ENCODE data around the gene NRG3.

The NRG3 gene

GRCh38 chr10:82477776-82478175 lies 602.8 kb downstream of the NRG3 start:
- TF ChIP-seq, protein P1, sequence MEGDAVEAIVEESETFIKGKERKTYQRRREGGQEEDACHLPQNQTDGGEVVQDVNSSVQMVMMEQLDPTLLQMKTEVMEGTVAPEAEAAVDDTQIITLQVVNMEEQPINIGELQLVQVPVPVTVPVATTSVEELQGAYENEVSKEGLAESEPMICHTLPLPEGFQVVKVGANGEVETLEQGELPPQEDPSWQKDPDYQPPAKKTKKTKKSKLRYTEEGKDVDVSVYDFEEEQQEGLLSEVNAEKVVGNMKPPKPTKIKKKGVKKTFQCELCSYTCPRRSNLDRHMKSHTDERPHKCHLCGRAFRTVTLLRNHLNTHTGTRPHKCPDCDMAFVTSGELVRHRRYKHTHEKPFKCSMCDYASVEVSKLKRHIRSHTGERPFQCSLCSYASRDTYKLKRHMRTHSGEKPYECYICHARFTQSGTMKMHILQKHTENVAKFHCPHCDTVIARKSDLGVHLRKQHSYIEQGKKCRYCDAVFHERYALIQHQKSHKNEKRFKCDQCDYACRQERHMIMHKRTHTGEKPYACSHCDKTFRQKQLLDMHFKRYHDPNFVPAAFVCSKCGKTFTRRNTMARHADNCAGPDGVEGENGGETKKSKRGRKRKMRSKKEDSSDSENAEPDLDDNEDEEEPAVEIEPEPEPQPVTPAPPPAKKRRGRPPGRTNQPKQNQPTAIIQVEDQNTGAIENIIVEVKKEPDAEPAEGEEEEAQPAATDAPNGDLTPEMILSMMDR (IDR thresholded peaks at IDR 0.05; ENCODE audit: low read depth, low read length), result no peak
- no peak for DNase-seq (ENCODE audit: low read depth, low spot score)
- in situ Hi-C loops (cut with HindIII; ENCODE audit: low sequenced_read_pairs), result no loop called here
- H3K4me3 ChIP-seq (ENCODE audit: low read depth, low read length), result no peak overlapping the region

- TF ChIP-seq, protein P1 (IDR thresholded peaks at IDR 0.05; ENCODE audit: low read depth, low read length), result no peak
- DNase-seq (ENCODE audit: low read depth, low spot score), result no peak
- in situ Hi-C loops (cut with HindIII; ENCODE audit: low sequenced_read_pairs), result no loop called here
- no peak overlapping the region for H3K4me3 ChIP-seq (ENCODE audit: low read depth, low read length)
Measured at GRCh38 chr10:82492647-82493046, 617.7 kb downstream of the NRG3 start.

GRCh38 chr10:82496114-82496513 lies 621.1 kb downstream of the NRG3 start:
- TF ChIP-seq, protein P1 (IDR thresholded peaks at IDR 0.05; ENCODE audit: low read depth, low read length), result no peak
- in situ Hi-C loops (cut with HindIII; ENCODE audit: low sequenced_read_pairs), result no loop called here
- no peak overlapping the region for H3K4me3 ChIP-seq (ENCODE audit: low read depth, low read length)
- DNase-seq (ENCODE audit: low read depth, low spot score), result no peak

DNA sequence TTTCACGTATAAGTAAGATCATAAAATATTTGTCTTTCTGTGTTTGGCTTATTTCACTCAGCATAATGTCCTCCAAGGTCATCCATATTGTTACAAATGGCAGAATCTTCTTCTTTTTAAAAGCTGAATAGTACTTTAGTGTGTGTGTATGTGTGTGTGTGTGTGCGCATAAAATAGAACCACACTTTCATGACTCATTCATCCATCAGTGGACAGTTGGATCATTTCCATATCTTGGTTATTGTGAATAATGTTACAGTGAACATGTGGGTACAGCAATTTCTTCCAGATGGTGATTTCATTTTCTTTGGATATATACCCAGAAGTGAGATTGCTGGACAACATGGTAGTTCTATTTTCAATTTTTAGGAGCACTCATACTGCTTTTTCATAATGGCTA lies 622.4 kb downstream of the NRG3 start:
- in situ Hi-C loops (cut with HindIII; ENCODE audit: low sequenced_read_pairs), result no loop called here
- no peak for DNase-seq (ENCODE audit: low read depth, low spot score)
- TF ChIP-seq, protein P1 (IDR thresholded peaks at IDR 0.05; ENCODE audit: low read depth, low read length), result no peak

DNA sequence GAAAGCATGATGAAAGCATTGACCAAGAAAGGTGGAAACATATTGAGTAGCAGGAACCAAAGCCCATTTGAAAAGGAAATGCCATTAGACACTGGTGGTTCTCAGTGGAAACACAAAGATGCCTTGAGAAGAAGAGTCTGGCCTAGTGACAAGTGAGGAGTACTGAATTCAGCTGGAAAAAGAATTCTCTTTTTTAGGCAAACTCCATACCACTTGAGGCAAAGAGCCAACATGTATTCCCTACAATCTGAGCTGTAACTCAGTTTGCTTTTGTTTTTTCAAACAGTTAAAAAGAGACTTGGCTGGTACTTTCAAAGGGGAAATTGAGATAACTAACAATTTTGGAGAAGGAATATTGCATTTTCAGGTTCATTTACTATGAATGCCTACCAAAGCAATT lies 624.0 kb downstream of the NRG3 start:
- DNase-seq (ENCODE audit: low read depth, low spot score), result no peak
- in situ Hi-C loops (cut with HindIII; ENCODE audit: low sequenced_read_pairs), result no loop called here
- H3K4me3 ChIP-seq (ENCODE audit: low read depth, low read length), result no peak overlapping the region
- TF ChIP-seq, protein P1 (IDR thresholded peaks at IDR 0.05; ENCODE audit: low read depth, low read length), result no peak

More for the DNA sequence above, 622.4 kb downstream of the NRG3 start:
- no peak overlapping the region for H3K4me3 ChIP-seq (ENCODE audit: low read depth, low read length)

GRCh38 chr10:82505009-82505408 lies 630.0 kb downstream of the NRG3 start:
- H3K4me3 ChIP-seq (ENCODE audit: low read depth, low read length), result no peak overlapping the region
- TF ChIP-seq, protein P1 (IDR thresholded peaks at IDR 0.05; ENCODE audit: low read depth, low read length), result no peak
- in situ Hi-C loops (cut with HindIII; ENCODE audit: low sequenced_read_pairs), result no loop called here
- no peak for DNase-seq (ENCODE audit: low read depth, low spot score)
